Kidney capillary endothelial cell (primary cell): ENCODE data around the gene TNRC18.

Experiments used
- DNase-seq: peaks from one replicate; pipeline ENCODE4 v3.0.0-alpha.2; 2018; ENCODE audit warnings: low spot score

Gene TNRC18

GRCh38 chr7:5403442-5403841 lies 20.2 kb downstream of the TNRC18 start:
- DNase-seq = no peak

DNA sequence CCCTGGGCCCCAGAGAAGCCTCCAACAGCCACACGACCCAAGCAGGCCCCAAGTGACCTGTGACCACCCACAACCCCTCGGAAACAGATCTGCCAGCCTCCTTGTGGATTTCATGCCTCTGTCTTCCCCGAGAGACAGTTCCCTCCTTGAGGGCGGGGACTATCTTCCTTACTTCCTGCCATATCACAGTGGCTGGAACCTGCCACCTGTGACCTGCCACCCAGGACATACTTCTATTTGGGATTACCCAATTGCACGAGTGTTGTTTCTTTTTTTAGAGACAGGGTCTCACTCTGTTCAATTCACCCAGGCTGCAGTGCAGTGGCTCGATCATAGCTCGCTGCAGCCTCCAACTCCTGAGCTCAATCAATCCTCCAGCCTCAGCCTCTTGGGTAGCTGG lies 25.9 kb downstream of the TNRC18 start:
- DNase-seq = no peak

GRCh38 chr7:5396999-5397663 lies 26.5 kb downstream of the TNRC18 start:
- no peak for DNase-seq

GRCh38 chr7:5396542-5396941 lies 27.1 kb downstream of the TNRC18 start:
- no peak for DNase-seq

DNA sequence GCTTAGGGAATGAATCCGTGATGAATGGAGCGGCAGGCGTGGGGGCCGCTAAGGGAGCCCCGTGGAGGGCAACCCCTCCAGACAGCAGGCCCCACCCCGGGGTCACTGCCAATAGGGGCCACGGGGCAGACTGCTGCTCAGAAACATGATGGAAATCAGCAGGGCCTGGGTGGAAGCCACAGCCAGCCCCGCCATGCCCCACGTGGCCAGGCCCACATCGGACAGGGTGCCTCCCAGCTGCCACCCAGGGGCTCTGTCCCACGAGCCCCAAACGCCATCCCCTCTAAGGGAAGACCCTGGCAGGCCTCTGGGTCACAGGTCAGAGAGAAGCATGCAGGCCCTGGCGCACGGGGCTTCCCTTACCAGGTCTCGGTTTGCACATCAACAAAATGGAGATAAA lies 28.4 kb downstream of the TNRC18 start:
- DNase-seq = no peak

DNA sequence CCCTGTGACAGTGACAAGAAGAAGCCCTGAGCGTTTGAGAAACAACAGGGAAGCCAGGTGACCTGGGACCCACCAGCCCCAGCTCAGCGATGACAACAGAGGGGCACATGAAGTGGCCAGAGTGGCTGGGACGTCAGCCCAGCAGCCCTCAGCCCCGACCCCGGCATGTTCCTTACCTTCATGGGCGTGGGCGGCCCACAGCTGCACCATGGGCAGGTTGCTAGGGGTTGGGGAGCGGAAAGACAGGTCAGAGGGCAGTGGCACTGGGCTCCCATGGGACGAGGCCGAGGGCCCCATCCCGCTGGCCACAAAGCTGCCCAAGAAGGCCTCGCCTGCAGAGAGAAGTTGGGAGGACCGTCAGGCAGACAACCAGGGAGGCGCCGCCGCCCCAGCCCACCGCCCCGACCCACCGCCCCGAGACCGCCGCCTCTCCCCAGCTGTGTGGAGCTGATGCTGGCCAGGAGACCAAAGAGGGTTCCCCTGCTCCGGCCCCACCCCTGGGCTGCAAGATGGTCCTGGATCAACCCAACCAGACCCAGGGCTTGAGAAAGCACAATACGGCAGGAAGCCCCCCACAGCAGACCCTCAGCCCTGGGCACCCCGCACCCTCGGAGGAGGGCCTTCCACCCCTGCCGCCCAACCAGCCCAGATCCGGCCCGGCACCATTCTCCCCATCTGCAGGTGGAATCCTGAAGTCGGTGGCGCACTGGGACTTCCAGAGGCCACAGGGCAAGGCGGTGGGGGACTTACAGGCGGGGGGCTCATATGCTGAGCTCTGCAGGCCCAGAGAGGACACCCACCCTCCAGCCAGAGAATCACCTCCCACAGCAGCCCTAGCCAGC lies 29.1 kb downstream of the TNRC18 start:
- DNase-seq = no peak

GRCh38 chr7:5393748-5394147 lies 29.9 kb downstream of the TNRC18 start:
- DNase-seq = no peak

- DNase-seq = no peak
Observed at GRCh38 chr7:5393328-5393727, 30.3 kb downstream of the TNRC18 start.

- DNase-seq = no peak
Observed at GRCh38 chr7:5390918-5391317, 32.7 kb downstream of the TNRC18 start.

GRCh38 chr7:5388905-5389433 lies 34.7 kb downstream of the TNRC18 start:
- DNase-seq = no peak

- DNase-seq = no peak
Observed at GRCh38 chr7:5388273-5388901, 35.2 kb downstream of the TNRC18 start.

GRCh38 chr7:5387711-5388245 lies 35.9 kb downstream of the TNRC18 start:
- no peak for DNase-seq

DNA sequence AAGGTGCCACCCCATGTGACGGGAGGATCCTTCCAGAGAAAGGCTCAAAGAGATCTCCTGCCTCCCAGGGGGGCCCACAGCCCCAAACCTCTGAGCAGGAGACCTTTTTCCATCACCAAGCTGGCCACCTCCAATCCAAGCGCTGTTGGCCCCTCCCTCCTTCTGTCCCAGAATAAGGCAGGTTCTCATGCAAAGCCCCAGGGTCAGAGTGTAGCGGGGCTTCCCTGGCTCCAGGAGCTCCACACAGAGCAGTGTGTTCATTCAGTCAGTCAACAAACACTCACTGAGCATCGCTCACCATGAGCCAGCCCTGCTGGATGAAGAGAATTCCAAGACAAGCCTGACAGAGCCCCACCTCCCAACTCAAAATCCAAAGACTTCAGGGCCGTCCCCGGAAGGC lies 39.0 kb downstream of the TNRC18 start:
- no peak for DNase-seq

DNA sequence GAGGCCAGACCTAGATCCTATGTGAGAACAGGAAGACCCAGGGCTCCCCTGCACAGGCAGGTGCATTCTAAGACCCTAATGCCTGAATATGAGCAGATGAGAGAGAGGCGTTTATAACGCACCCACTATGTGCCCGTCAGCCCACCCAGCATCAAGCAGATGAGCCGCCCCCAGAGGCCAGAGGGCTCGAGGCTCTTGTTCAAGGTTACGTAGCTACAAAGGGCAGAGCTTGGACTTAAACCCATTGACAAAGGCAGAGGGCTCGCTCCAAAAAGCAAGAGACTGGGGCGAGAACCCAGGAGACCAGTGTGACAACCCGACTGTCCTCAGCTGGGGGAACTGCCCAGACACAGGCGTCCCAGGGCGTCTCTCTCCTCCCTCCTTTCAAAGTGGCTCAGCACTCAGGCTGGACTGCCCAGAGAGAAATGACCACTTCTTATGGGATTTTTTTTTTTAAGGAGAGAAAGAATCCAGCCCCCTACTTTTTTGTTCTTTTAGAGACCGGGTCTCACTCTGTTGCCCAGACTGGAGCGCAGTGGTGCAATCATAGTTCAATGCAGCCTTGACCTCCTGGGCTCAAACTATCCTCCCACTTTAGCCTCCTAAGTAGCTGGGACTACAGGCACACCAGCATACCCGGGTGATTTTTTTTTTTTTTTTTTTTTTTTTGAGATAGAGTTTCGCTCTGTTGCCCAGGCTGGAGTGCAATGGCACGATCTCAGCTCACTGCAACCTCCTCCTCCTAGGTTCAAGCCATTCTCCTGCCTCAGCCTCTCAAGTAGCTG lies 40.1 kb downstream of the TNRC18 start:
- no peak for DNase-seq

DNA sequence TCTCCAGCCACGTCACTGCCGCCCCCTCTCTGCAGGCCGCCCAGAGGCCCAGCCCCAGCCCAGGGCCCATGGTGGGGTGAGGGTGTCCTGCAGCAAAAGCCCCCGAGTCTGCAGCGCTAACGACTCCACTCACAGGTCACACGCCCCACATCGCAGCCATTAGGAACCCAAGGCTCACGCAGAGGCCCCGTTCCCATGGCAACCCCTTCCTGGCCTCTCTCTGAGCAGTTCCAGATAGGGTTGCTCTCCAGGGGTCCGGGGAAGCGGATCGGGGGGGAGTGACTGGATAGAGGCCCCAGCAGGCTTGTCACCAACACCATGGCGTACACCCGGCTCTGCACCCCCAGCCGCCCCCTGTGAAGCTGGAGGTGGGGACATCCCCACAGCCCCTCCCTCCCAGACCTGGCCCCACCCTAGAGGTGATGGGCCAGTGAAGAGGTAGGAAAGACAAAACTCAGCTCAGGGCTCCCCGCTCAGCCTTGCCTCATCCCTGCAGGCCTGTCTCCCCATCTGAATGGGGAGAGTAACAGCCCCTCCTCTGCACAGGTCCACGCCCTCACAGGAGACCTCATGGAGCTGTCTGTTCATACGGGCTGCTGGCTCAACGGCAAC lies 41.2 kb downstream of the TNRC18 start:
- no peak for DNase-seq

DNA sequence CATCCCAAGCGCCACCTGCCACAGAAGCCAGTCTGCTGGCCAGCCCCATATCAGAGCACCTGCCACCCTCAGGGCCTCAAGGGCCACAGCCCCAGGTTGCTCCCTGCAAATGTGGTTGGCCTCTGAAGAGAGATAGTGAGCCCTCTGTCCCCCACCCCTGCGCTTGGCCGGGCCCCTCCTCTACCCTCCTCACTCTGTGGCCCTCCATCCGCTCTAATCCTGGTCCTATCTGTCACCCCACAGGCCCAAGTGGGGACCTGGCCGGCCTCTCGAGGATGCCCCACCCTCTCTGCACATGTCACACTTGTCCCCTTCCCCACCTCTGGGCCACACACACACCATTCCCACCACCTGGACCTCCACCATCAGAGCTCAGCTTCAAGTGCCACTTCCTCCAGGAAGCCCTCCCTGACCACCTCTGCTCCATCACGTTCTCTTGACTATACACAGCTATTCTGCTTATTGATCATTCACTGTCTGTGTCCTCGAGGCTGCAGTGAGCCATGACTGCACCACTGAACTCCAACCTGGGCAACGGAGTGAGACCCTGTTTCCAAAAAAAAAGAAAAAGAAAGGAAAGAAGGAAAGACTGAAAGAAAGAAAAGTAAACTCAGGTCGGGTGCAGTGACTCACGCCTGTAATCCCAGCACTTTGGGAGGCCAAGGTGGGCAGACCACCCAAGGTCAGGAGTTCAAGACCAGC lies 42.4 kb downstream of the TNRC18 start:
- DNase-seq = no peak

- DNase-seq = no peak
Observed at GRCh38 chr7:5380350-5381070, 43.1 kb downstream of the TNRC18 start.

DNA sequence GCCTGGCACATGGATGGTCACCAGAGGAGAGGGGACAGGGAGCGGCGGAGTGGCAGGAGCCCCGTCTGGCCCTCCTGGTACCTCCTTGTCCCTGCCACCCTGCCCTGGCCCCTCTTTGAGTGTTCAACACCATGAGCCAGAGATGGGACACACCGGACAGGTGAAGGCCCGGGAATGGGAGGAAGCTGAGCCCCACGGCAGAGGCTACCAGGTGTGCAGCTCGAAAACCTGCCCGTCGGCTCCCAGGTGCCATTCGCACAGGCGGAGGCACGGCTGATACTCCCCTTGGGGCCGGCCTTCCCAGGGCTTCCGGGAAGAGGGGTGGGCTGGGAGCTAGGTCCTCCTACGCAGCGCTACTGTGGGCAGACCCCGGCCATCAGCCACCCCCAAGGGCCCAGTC lies 44.1 kb downstream of the TNRC18 start:
- DNase-seq = no peak

DNA sequence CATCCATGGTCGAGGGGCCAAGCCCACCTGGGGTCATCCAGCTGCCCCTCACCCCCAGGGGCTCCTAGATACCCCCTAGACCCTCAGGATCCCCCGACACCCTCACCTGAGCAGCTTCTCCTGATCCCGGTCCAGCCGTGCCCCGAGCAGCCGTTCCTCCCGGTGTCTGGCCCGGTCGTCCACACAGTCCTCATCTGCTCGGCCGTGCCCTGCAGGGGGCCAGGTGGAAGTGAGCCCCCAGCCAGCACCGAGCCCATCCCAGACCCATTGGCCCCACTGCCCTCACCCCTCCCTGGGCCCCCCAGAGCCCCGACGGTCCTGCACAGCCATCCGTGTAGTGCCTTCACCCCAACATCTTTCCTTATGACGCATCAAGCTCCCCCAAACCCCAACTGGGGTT lies 45.8 kb downstream of the TNRC18 start:
- no peak for DNase-seq

DNA sequence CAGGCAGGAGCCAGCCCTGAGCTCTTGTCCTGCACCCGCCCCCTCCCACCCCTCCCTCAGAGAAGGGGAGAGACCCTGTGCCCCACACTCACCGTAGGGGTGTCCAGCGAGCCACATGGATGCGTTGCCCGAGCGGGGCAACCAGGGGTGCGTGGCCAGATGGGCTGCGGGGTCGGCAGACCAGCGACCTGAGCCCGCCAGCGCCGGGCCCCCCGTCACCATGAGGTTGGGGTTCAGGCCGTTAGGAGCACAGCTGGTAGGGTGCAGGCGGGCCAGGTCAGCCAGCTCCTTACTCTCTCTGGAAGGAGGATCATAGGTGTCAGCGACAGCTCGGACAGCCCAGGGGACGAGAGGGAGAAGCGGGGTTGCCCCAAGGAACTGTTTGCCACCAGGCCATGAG lies 46.4 kb downstream of the TNRC18 start:
- no peak for DNase-seq
